GM18868 (cell line): ENCODE results near the gene SSTR5.
"Not testable (repeated sequence)": the region's sequence is repeated elsewhere in the genome, so short reads cannot be mapped to it uniquely, and the experiment has no call there.

Experiments used
- ATAC-seq: cut with Tn5 transposase; IDR thresholded peaks from one replicate; pipeline ENCODE4 v1.9.1; 2021; ENCODE audit warnings: mild to moderate bottlenecking, moderate library complexity; ENCODE audit not compliant: unreplicated experiment

The SSTR5 gene

DNA sequence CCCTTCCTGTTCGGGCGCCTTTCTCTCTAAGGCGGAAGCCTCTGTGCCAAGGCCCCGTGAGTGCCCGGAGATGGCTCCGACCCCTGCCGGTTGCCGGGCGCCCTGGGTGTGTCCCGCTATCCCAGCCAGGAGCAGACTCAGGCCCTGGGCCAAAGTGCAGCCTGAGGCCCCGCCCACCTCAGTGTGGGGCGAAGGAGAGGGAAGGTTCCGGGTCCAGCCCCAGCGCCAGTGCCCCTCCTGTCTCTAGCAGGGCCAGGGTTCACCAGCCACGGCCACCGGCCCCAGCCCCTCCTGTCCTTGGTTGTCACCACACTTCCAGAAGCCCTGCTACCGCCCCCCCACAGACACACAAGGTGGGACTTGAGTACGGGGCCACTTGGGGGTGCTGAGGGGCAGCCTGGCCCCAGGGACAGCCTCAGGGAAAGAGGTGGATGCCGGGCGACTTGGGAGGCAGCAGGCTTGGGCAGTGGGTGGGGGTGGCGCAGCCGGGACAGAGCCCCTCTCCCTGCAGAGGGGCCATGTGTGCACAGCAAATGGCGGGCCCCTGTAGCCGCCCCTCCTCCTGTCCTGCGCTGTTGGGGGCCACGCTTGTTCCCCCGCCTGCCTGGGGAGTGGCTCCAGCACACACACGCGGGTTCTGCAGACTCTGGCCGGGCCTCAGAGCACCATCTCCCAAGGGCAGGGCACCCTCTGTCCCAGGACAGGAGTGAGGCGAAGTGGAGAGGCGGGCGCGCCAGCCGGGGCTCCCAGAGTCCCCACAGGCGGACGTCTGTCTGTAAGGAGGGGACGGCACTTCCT lies 17.5 kb downstream of the SSTR5 start:
- no peak for ATAC-seq

- no peak for ATAC-seq
Measured at GRCh38 chr16:1090620-1091587, 18.4 kb downstream of the SSTR5 start.

- no peak for ATAC-seq
Measured at GRCh38 chr16:1091992-1092552, 19.5 kb downstream of the SSTR5 start.

GRCh38 chr16:1092685-1093283 lies 20.2 kb downstream of the SSTR5 start:
- ATAC-seq = not testable (repeated sequence)

GRCh38 chr16:1093284-1094123 lies 21.0 kb downstream of the SSTR5 start:
- no peak for ATAC-seq

- ATAC-seq = no peak
Measured at GRCh38 chr16:1094124-1094479, 21.6 kb downstream of the SSTR5 start.

DNA sequence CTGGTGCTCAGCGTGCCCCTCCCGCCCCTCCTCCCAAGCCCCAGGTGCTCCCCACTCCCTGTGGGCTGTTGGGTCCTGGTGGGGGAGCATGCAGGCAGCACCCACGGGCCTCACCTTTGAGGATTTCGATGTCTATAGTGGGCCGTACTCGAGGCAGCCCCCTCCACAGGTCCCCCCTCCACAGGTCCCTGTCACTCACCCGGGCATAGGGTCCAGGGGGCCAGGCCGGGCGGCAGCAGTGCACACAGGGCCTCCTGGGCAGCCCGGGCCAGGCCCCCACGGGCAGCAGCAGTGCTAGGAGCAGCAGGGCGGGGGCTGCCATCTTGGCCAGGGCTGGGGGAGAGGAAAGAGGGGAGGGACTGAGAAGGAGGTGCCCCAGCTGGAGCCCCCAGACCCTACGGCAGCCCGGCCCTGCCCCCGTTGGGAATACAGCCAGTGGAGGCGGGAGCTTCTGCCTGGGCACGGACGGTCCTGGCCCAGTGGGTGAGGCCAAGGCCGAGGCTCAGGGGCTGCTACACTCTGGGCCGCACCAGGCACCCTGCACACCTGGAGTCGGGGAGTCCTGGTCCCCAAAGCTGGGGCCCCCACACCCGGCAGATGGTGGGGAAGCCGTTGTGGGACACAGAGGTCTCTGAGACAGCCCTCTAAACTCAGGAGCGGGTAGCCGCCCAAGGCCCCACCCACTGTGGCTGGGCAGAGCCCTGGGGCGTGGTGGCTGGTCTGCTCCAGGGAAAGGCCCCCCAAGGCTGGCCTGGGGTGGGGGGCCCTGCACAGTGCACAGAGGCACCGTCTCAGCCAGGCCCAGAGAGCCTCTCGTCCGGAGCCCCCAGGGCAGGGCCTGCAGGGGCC lies 22.3 kb downstream of the SSTR5 start:
- no peak for ATAC-seq

GRCh38 chr16:1095450-1096168 lies 23.1 kb downstream of the SSTR5 start:
- ATAC-seq = no peak

DNA sequence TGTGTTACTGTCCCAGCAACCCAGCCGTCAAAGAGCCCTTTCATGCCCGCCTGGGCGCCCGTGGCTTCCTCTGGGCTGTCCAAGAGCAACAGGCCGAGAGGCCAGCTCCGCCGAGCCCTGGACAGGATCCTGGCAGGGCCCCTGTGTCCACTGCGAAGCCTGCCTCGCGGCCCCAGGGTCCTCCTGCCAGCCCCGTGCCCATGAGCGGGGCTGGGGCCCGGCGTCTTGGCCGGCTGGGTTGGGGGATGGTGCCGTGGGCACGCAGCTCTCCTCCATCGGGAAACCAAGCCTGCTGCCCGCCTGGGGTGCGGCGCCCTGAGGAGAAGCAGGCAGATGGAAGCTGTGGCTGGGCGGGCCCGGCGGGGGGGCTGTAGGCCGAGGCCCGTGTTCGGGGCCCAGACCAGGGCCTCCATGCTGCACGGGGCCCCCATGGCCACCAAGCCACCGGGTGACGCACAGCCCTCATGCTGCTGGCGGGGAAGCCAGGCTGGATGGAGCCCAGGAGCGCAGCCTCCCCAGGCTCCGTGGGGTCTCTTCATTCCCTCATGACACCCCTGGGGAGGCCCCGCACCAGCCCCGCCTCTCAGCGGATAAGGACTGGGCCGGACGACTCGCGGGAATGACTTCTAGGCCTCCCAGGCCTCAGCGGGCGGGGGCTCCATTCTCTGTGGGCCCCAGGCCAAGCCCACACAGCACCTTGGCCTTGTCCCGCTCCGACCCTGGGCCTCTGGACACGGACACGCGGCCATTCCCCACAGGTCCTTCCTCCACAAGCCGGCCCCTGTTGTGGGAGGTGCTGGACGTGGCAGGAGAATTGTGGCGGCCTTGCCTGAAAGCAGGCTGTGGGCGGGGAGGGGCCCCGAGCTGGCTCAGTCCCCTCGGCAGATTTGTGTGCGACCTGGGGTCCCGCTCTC lies 23.9 kb downstream of the SSTR5 start, which contains the start of gene C1QTNF8:
TSS of gene C1QTNF8 (minus strand) at position 76 of the 914 bp plus-strand sequence. CDS start 1,322 bp downstream, outside the sequence.
- ATAC-seq = no peak

GRCh38 chr16:1097156-1097555 lies 24.6 kb downstream of the SSTR5 start:
- ATAC-seq = no peak

DNA sequence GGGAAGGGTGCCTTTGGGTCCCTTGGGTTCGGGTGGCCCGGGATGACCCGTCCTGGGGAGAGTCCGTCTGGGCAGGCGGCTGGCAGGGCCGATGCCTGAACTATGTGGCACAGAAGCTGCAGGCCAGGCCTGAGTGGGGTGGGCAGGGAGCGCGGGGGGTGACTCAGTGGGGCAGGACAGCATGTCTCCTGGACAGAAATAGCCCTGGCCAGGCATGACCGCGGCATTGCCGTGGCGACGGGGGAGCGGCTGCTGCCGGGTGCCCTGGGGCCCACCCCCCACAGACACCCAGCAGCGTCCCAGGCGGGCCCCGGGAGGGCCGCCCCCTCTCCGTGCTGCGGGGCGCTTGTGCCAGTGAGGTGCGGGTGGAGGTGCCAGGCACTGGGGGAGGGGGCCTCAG lies 25.3 kb downstream of the SSTR5 start:
- no peak for ATAC-seq

DNA sequence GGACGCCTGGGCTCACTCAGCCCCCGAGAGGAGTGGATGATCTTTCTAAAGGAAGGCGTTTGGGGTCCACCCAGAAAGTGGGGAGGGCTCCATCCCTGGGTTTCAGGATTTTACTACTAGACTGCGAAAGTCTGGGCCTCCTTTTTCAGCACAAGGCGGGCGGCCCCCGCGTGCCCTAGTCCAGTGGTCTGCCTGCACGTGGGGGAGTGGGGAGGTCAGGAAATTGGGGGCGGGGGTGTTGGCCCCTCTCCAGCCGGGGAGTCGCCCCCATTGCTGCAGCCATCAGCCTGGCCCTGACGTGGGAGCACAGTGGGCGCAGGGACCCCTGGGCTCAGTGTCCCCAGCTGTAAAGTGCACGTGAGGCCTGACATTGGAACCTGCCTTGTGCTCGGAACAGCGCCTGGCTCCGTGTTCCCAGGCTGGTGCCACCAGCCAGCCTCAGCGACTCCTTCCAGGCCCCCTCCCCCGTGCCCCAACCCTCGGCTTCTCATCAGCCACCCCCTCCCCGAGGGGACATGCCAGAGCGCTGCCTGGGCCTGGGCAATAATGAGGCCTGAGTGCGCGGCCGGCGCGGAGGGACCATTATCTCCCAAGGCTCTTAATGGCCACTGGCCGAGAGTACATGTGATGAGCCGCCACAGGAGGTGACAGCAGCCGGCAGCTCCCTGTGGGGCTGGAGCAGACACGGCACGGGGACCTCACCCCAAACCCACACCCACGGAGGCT lies 25.9 kb downstream of the SSTR5 start:
- no peak for ATAC-seq

- no peak for ATAC-seq
Measured at GRCh38 chr16:1099189-1100083, 26.9 kb downstream of the SSTR5 start.

DNA sequence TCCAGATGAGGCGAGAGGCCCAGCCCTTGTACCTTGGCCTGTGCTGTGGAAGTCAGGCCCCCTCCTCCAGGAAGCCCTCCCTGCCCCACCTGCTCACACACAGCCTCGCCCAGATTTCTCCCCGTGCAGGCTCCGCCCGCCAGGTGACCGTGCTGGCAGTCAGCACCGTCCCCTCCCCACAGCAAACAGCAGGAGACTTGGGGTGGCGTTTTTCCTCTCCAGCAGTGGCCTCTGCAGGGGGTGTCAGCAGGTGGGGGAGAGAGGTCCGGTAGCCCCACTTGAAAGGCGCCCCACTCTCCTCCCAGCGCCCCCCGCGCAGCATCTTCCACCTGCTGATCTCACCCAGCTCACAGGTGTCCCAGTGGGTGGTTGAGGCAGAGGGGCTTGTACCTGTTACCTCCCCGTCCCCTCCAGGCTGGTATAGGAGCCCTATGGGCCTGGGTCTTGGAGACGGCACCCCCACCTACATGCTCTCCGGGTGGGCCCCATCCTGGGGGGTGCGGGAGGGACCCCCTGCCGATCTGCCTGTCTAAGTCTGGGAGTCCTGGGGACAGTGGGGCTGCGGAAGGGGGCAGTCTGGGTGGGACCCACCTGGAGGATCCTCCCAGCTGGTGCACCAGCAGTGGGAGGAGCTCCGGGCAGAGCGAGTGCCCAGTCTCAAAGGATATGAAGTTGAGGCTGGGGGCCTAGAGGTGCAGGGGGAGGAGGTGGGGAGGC lies 27.7 kb downstream of the SSTR5 start:
- ATAC-seq = no peak

GRCh38 chr16:1101133-1101532 lies 28.6 kb downstream of the SSTR5 start:
- ATAC-seq = no peak
